ENCODE data around the gene RCOR1. TPM values are rescaled to one million over a fixed set of nuclear protein-coding genes. Genes with fewer than 3 reads are reported as not detected.

The RCOR1 gene
- total and polyA plus RNA-seq, 2 of the 8 experiments (the other 6 are each of a cell fraction or from before 2014, with no cell fraction given): 12.3 to 26.3 TPM

DNA sequence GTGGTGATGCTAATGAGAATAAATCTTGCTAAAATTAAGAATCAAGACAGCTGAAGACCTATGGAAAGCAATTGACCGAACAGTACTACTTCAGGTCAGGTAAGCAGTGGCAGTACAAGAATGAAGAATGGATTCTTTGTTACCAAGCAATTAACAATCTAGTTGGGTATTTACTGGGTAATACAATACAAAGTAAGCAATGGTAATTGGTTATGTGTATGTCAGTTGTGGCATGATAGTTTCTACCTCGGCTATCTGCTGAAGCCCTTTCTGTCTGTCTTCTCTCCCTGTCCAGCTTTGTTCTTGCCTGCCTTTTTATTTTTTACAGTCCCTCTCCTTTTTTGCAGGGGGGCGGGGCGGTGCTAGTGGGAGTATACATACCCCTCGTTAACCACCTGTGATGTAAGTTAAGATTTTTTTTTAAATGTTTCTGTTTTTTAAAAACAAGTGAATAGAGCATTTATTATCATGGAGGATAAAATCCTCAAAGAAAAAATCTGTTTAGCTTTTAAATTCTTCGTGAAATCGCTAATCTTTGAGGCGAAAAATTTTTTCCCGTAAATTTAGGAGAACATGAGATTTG is 75.9 kb downstream of the RCOR1 start (continued):
- TF ChIP-seq, protein P1, sequence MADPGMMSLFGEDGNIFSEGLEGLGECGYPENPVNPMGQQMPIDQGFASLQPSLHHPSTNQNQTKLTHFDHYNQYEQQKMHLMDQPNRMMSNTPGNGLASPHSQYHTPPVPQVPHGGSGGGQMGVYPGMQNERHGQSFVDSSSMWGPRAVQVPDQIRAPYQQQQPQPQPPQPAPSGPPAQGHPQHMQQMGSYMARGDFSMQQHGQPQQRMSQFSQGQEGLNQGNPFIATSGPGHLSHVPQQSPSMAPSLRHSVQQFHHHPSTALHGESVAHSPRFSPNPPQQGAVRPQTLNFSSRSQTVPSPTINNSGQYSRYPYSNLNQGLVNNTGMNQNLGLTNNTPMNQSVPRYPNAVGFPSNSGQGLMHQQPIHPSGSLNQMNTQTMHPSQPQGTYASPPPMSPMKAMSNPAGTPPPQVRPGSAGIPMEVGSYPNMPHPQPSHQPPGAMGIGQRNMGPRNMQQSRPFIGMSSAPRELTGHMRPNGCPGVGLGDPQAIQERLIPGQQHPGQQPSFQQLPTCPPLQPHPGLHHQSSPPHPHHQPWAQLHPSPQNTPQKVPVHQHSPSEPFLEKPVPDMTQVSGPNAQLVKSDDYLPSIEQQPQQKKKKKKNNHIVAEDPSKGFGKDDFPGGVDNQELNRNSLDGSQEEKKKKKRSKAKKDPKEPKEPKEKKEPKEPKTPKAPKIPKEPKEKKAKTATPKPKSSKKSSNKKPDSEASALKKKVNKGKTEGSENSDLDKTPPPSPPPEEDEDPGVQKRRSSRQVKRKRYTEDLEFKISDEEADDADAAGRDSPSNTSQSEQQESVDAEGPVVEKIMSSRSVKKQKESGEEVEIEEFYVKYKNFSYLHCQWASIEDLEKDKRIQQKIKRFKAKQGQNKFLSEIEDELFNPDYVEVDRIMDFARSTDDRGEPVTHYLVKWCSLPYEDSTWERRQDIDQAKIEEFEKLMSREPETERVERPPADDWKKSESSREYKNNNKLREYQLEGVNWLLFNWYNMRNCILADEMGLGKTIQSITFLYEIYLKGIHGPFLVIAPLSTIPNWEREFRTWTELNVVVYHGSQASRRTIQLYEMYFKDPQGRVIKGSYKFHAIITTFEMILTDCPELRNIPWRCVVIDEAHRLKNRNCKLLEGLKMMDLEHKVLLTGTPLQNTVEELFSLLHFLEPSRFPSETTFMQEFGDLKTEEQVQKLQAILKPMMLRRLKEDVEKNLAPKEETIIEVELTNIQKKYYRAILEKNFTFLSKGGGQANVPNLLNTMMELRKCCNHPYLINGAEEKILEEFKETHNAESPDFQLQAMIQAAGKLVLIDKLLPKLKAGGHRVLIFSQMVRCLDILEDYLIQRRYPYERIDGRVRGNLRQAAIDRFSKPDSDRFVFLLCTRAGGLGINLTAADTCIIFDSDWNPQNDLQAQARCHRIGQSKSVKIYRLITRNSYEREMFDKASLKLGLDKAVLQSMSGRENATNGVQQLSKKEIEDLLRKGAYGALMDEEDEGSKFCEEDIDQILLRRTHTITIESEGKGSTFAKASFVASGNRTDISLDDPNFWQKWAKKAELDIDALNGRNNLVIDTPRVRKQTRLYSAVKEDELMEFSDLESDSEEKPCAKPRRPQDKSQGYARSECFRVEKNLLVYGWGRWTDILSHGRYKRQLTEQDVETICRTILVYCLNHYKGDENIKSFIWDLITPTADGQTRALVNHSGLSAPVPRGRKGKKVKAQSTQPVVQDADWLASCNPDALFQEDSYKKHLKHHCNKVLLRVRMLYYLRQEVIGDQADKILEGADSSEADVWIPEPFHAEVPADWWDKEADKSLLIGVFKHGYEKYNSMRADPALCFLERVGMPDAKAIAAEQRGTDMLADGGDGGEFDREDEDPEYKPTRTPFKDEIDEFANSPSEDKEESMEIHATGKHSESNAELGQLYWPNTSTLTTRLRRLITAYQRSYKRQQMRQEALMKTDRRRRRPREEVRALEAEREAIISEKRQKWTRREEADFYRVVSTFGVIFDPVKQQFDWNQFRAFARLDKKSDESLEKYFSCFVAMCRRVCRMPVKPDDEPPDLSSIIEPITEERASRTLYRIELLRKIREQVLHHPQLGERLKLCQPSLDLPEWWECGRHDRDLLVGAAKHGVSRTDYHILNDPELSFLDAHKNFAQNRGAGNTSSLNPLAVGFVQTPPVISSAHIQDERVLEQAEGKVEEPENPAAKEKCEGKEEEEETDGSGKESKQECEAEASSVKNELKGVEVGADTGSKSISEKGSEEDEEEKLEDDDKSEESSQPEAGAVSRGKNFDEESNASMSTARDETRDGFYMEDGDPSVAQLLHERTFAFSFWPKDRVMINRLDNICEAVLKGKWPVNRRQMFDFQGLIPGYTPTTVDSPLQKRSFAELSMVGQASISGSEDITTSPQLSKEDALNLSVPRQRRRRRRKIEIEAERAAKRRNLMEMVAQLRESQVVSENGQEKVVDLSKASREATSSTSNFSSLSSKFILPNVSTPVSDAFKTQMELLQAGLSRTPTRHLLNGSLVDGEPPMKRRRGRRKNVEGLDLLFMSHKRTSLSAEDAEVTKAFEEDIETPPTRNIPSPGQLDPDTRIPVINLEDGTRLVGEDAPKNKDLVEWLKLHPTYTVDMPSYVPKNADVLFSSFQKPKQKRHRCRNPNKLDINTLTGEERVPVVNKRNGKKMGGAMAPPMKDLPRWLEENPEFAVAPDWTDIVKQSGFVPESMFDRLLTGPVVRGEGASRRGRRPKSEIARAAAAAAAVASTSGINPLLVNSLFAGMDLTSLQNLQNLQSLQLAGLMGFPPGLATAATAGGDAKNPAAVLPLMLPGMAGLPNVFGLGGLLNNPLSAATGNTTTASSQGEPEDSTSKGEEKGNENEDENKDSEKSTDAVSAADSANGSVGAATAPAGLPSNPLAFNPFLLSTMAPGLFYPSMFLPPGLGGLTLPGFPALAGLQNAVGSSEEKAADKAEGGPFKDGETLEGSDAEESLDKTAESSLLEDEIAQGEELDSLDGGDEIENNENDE (IDR thresholded peaks at IDR 0.05; ENCODE audit: insufficient replicate concordance, low read length): no peak
- TF ChIP-seq, protein P2, sequence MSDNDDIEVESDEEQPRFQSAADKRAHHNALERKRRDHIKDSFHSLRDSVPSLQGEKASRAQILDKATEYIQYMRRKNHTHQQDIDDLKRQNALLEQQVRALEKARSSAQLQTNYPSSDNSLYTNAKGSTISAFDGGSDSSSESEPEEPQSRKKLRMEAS (IDR thresholded peaks at IDR 0.05): no peak
- TF ChIP-seq POU5F1 (IDR thresholded peaks at IDR 0.05; ENCODE audit: low read depth, low read length) (no peak), JUND (IDR thresholded peaks at IDR 0.05; ENCODE audit: low read length) (no peak), KDM4A (IDR thresholded peaks at IDR 0.05; ENCODE audit: low read depth, low read length, severe bottlenecking) (no peak), JUN (IDR thresholded peaks at IDR 0.05; ENCODE audit: low read depth, low read length) (no peak), SRF (IDR thresholded peaks at IDR 0.05; ENCODE audit: low read depth, low read length) (no peak), SP4 (IDR thresholded peaks at IDR 0.05; ENCODE audit: low read length) (no peak), EGR1 (IDR thresholded peaks at IDR 0.05; ENCODE audit: borderline replicate concordance, low read depth, low read length) (no peak), RAD21 (IDR thresholded peaks at IDR 0.05 in 1 of 2, conservative IDR thresholded peaks at IDR 0.05 in 1 of 2; ENCODE audit: low read depth in 2 of 2, low read length in 2 of 2) (no peak), TEAD4 (IDR thresholded peaks at IDR 0.05; ENCODE audit: low read depth, low read length) (no peak), BACH1 (IDR thresholded peaks at IDR 0.05; ENCODE audit: low read length) (no peak)
